Measurements from ENCODE around the gene CCDC97.

- TF ChIP-seq EZH2phosphoT487 (IDR thresholded peaks at IDR 0.05; ENCODE audit: borderline replicate concordance, low read length) = no peak
- peak; percentile 83 for TF ChIP-seq CTCF (IDR thresholded peaks at IDR 0.05; ENCODE audit: low read depth, low read length, poor library complexity, severe bottlenecking)
These were observed 42.9 kb downstream of the CCDC97 start for GRCh38 chr19:41352609-41353465.

All from DOHH2 (cell line).